Muscle of leg (tissue), 11 donors: ENCODE data around the gene ZBTB16. TPM values are rescaled to one million over a fixed set of nuclear protein-coding genes. Genes with fewer than 3 reads are reported as not detected.

ENCODE experiments used
- DNase-seq: peaks from one replicate; pipeline ENCODE4 v3.0.0; 2013
- H3K27ac ChIP-seq: one replicate; pipeline ENCODE4 v1.5.1; 2013; ENCODE audit warnings: mild to moderate bottlenecking, low read length, control low read depth
- H3K27me3 ChIP-seq: one replicate; pipeline ENCODE4 v1.6.1; 2013; ENCODE audit warnings: low read length; ENCODE audit not compliant: control insufficient read depth, insufficient read depth
- H3K36me3 ChIP-seq: one replicate; pipeline ENCODE4 v1.6.1; 2013; ENCODE audit warnings: low read length; ENCODE audit not compliant: control insufficient read depth, insufficient read depth
- H3K4me1 ChIP-seq: one replicate; pipeline ENCODE4 v1.6.1; 2013; ENCODE audit warnings: low read length; ENCODE audit not compliant: control insufficient read depth, insufficient read depth
- H3K4me3 ChIP-seq: one replicate; pipeline ENCODE4 v1.5.1; 2013; ENCODE audit warnings: low read length, control low read depth
- H3K9me3 ChIP-seq: replicated peaks from 2 replicates; pipeline ENCODE4 v1.6.1; 2013; ENCODE audit warnings: low read depth, low read length; ENCODE audit not compliant: control insufficient read depth
- WGBS: methylation state at CpG from one replicate; pipeline ENCODE4 v1.1.5; 2013; ENCODE audit warnings: missing lambda C conversion rate; ENCODE audit not compliant: insufficient coverage; 5-methylcytosine and 5-hydroxymethylcytosine counted together
- polyA plus RNA-seq, 8 donors: library from polyadenylated mRNA; unstranded; fragments of 120-200 nt; gene quantifications; one replicate each; pipeline versions ENCODE4 v1.2.1 to v1.2.3, GENCODE V29; 2013; ENCODE audit warnings: inconsistent platforms in 1 of 8, low replicate concordance in 1 of 8; ENCODE audit not compliant: insufficient read length in 8 of 8, insufficient read depth in 1 of 8
- total RNA-seq: library from RNA; stranded (reverse); fragments of 120-200 nt; gene quantifications from one replicate; pipeline ENCODE4 v1.2.4, GENCODE V29; 2013

The ZBTB16 gene
- total and polyA plus RNA-seq, 9 donors: 1.7 to 10.0 (median 4.0) TPM

DNA sequence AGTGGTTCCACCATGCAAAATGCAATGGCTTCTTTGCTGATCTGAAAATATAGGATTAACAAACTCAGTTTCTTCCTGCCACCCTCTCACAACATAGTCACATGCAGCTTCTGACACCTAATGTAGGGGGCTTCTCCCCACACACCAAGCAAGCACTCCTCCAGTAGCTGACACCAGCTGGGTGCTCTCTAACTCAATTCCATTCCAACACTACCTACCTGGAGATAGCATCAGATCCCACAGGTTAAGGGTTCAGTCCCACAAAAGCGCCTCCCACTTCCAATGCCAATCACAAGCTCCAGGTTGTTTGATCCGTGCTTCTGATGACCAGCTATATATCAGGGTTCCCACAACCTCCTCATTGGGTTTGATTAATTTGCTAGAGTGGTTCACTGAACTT, 204.9 kb downstream of the ZBTB16 start:
- WGBS: no CpG with 5 or more reads among the region's 2 CpGs
- Histone ChIP-seq H3K9me3 (no peaks in the 10 kb centered on the region), H3K4me1 (peaks cover 8% of the 10 kb centered on the region), H3K36me3 (no peaks in the 10 kb centered on the region), H3K27ac (no peak overlapping the region), H3K4me3 (no peak overlapping the region), H3K27me3 (peaks cover 20% of the 10 kb centered on the region)
- no peak for DNase-seq

DNA sequence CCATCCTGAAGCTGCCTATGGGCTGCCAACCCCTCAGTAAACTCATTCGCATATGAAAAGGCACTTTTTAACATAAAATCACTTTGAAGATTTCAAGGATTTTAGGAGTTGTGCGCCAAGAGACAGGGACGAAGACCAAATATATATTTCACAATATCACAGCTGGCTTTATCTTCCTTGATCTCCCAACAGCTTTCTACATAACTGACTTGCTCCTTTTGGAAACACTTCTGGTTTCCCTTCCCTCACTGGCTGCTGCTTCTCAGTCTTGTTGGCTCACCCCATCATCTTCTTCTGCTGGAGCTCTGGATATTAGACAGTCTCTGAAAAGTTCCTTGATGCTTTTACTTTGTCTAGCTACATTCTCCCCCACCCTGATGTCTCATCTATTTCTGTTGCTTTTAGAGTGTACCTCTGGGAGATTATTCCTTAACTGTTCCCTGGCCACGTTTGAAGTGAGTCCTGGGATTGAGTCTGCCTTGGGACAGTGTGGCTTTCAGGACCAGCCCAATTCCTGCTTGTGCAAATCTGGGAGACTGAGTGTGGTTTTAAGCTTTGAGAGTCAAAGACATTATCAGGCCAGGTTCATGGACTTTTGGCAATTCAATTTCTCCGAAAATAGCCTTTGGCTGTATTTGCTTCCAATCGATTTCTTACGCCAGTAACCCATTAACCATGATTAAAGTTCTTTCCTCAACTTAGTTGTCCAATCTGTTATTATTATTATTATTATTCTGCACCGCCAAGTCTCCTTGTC, 205.8 kb downstream of the ZBTB16 start:
- Histone ChIP-seq H3K27me3 (peaks cover 17% of the 10 kb centered on the region), H3K9me3 (no peaks in the 10 kb centered on the region), H3K4me3 (no peak overlapping the region), H3K27ac (no peak overlapping the region), H3K4me1 (peaks cover 2% of the 10 kb centered on the region), H3K36me3 (no peaks in the 10 kb centered on the region)
- DNase-seq: no peak
- 70% methylated on average over 4 of the region's 8 CpGs for WGBS

DNA sequence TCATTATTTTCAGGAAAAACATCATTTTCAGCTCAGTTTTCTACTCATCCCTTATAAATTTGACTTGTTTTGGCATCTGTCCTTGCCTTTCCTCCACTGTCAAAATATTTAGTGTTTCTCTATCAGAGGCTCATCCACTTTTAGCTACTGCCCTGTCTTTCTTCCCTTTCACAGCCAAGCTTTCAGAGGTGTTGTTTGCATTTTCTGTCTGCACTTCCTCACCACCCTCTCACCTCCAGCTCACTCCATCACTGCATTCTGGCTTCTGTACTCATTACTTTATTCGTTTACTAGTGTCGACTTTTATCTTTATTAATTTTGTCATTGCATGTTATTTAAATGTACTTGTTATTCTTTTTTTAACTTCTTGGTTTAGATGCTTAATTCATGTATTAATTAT, 210.0 kb downstream of the ZBTB16 start:
- no peak overlapping the region for H3K4me3 ChIP-seq
- no peaks in the 10 kb centered on the region for H3K9me3 ChIP-seq
- no peak overlapping the region for H3K27ac ChIP-seq
- H3K27me3 ChIP-seq: peaks cover 12% of the 10 kb centered on the region
- H3K36me3 ChIP-seq: no peaks in the 10 kb centered on the region
- no peak for DNase-seq
- no CpG with 5 or more reads among the region's 2 CpGs for WGBS
- H3K4me1 ChIP-seq: no peaks in the 10 kb centered on the region

DNA sequence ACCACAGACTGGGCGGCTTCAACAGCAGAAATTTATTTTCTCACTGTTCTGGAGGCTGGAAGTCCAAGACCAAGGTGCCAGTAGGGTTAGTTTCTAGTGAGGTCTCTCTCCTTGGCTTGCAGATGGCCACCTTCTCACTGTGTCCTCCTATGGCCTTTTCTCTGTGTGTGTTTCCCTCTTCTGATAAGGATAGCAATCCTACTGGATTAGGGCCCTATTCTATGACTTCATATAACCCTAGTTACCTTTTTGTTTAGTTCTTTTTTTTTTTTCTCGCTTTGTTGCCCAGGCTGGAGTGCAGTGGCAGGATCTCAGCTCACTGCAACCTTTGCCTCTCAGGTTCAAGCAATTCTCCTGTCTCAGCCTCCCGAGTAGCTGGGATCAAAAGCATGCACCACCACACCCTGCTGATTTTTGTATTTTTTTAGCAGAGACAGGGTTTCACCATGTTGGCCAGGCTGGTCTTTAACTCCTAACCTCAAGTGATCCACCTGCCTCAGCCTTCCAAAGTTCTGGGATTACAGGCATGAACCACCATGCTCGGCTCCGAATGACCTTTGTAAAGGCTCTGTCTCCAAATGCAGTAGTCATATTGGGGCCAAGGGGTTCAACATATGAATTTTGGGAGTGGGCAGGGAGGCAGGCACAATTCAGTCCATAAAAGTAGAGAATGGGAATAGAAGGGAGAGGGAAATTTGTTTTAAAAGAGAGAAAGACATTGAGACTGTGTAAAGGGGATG, 211.2 kb downstream of the ZBTB16 start:
- Histone ChIP-seq H3K4me3 (no peak overlapping the region), H3K4me1 (no peaks in the 10 kb centered on the region), H3K36me3 (no peaks in the 10 kb centered on the region), H3K27me3 (peaks cover 13% of the 10 kb centered on the region), H3K9me3 (no peaks in the 10 kb centered on the region), H3K27ac (no peak overlapping the region)
- DNase-seq: no peak
- WGBS: 91% methylated on average over 4 of the region's 5 CpGs

GRCh38 chr11:114271316-114271715, 211.8 kb downstream of the ZBTB16 start:
- Histone ChIP-seq H3K27me3 (peaks cover 13% of the 10 kb centered on the region), H3K9me3 (no peaks in the 10 kb centered on the region), H3K27ac (no peak overlapping the region), H3K4me3 (no peak overlapping the region), H3K4me1 (no peaks in the 10 kb centered on the region), H3K36me3 (no peaks in the 10 kb centered on the region)
- no peak for DNase-seq
- 43% methylated on average over 1 of the region's 2 CpGs for WGBS

DNA sequence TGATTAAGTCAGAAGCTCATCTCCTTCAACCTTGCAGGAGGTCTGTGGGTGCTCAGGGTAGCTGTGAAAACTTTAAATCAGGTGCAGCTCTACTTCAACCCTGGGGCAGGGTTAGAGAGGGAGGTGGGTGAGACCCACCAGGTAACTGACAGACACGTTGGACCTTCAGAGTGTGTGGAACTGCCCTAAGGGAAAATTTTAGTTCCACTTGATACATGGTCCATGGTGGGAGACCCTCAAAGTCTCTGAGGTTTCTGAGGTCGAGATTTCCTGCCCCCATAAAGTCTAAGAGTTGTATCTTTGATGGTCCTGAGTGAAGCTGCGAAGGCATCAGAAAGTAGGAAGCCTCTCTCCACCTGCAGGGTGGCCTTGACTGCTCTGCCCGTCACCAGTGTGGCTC, 212.8 kb downstream of the ZBTB16 start:
- H3K4me3 ChIP-seq: no peak overlapping the region
- H3K27ac ChIP-seq: no peak overlapping the region
- H3K27me3 ChIP-seq: peaks cover 13% of the 10 kb centered on the region
- no peak for DNase-seq
- 74% methylated on average over 3 of the region's 4 CpGs for WGBS
- no peaks in the 10 kb centered on the region for H3K4me1 ChIP-seq
- no peaks in the 10 kb centered on the region for H3K36me3 ChIP-seq
- H3K9me3 ChIP-seq: no peaks in the 10 kb centered on the region

- Histone ChIP-seq H3K36me3 (no peaks in the 10 kb centered on the region), H3K27ac (no peak overlapping the region), H3K27me3 (peaks cover 13% of the 10 kb centered on the region), H3K9me3 (no peaks in the 10 kb centered on the region), H3K4me3 (no peak overlapping the region), H3K4me1 (no peaks in the 10 kb centered on the region)
- no peak for DNase-seq
- 38% methylated on average over 1 of the region's 3 CpGs for WGBS
These were observed 213.6 kb downstream of the ZBTB16 start for GRCh38 chr11:114273071-114273470.

GRCh38 chr11:114273890-114274635, 214.6 kb downstream of the ZBTB16 start:
- Histone ChIP-seq H3K27me3 (peaks cover 13% of the 10 kb centered on the region), H3K4me3 (no peak overlapping the region), H3K36me3 (no peaks in the 10 kb centered on the region), H3K4me1 (no peaks in the 10 kb centered on the region), H3K9me3 (no peaks in the 10 kb centered on the region), H3K27ac (no peak overlapping the region)
- WGBS: 70% methylated on average over 2 of the region's 5 CpGs
- DNase-seq: no peak

DNA sequence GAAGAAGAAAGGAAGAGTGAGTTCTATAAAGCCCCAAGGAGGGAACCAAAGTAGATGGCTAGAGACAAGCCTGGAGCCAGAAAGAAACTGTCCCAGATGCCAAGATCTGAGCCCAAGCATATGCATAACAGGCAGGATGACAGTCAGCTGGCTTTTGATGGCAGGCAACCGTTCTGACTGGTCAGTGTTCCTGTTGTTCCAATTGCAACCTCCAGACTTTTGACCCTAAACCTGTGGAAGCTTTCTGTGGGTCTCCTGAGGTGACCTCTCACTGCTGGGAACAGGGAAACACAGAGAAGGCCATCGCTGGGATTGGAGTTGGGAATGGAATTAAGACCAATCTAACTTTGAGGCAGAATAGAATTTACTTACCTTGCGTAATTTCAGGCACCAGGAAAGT, 215.1 kb downstream of the ZBTB16 start:
- no peak overlapping the region for H3K27ac ChIP-seq
- no peaks in the 10 kb centered on the region for H3K9me3 ChIP-seq
- no peaks in the 10 kb centered on the region for H3K4me1 ChIP-seq
- H3K4me3 ChIP-seq: no peak overlapping the region
- no peak for DNase-seq
- WGBS: 50% methylated on average over 1 of the region's 3 CpGs
- H3K36me3 ChIP-seq: no peaks in the 10 kb centered on the region
- peaks cover 13% of the 10 kb centered on the region for H3K27me3 ChIP-seq

GRCh38 chr11:114275280-114275679, 215.8 kb downstream of the ZBTB16 start:
- peak; percentile 76 for DNase-seq
- WGBS: 44% methylated on average over 3 of the region's 3 CpGs
- no peak overlapping the region for H3K4me3 ChIP-seq
- H3K9me3 ChIP-seq: no peaks in the 10 kb centered on the region
- peaks cover 16% of the 10 kb centered on the region for H3K27me3 ChIP-seq
- no peak overlapping the region for H3K27ac ChIP-seq
- H3K36me3 ChIP-seq: no peaks in the 10 kb centered on the region
- no peaks in the 10 kb centered on the region for H3K4me1 ChIP-seq
